Endothelial cell of umbilical vein (primary cell): Measurements from ENCODE around the gene TSPAN5. TPM values are rescaled to one million over a fixed set of nuclear protein-coding genes. Genes with fewer than 3 reads are reported as not detected.

Experiments used
- BruUV-seq: library from RNA; stranded (reverse); fragments of 400-500 nt; replicated peaks from 2 replicates; lab custom pipeline; 2021; lab: Mats Ljungman, UMichigan
- CTCF ChIA-PET: fragments of 300-600, 350-600 bp; sonication (Branson Sonifier 250); formaldehyde crosslinking; loops from one replicate; lab custom pipeline; 2021; ENCODE audit warnings: antibody characterized with exemption, inconsistent platforms; lab: Charles Lee
- POLR2A ChIA-PET: fragments of 300-600, 350-600 bp; sonication (Branson Sonifier 250); formaldehyde crosslinking; loops from one replicate; lab custom pipeline; 2021; ENCODE audit warnings: antibody characterized with exemption, inconsistent platforms; lab: Charles Lee
- DNase-seq: peaks from one replicate; pipeline ENCODE4 v3.0.0-alpha.2; 2011; ENCODE audit warnings: low read depth, low spot score
- FAIRE-seq: peaks from 2 replicates; lab custom pipeline; 2011; peaks lifted over from hg19 to GRCh38; lab: Jason Lieb, UNC
- H2AFZ ChIP-seq: 2 replicates; pipeline ENCODE4 v1.6.0; 2012; ENCODE audit warnings: low read depth, low read length, control low read depth, inconsistent platforms
- H3K27ac ChIP-seq: 2 replicates; pipeline ENCODE4 v1.5.1; 2011; ENCODE audit warnings: low read depth, mild to moderate bottlenecking, control low read depth, low read length, moderate library complexity; ENCODE audit not compliant: insufficient read depth
- H3K27me3 ChIP-seq, 2 experiments: 2 replicates each; pipeline versions ENCODE4 v1.6.0 to v1.6.1; 2011; ENCODE audit warnings: low read length in 2 of 2, mixed read lengths in 1 of 2; ENCODE audit not compliant: control insufficient read depth in 2 of 2, insufficient read depth in 2 of 2
- H3K36me3 ChIP-seq, 2 experiments: 2 replicates in 1 of 2; 3 replicates in 1 of 2; pipeline ENCODE4 v1.5.1; 2011; ENCODE audit warnings: low read length in 2 of 2, mild to moderate bottlenecking in 1 of 2, moderate library complexity in 1 of 2; ENCODE audit not compliant: control insufficient read depth in 2 of 2, insufficient read depth in 2 of 2; ENCODE audit errors: extremely low read depth in 1 of 2
- H3K4me1 ChIP-seq: 3 replicates; pipeline ENCODE4 v1.5.1; 2011; ENCODE audit warnings: mild to moderate bottlenecking, low read length; ENCODE audit not compliant: control insufficient read depth, insufficient read depth; ENCODE audit errors: extremely low read depth
- H3K4me2 ChIP-seq: 2 replicates; pipeline ENCODE4 v1.6.1; 2011; ENCODE audit warnings: low read length, control low read depth, mixed read lengths; ENCODE audit not compliant: insufficient read depth
- H3K4me3 ChIP-seq, 3 experiments: fragments of 200-600 bp in 1 of 3; sonication (generic), shearing (Covaris generic) in 1 of 3; replicated peaks in 1 of 3; 2 replicates each; pipeline ENCODE4 v1.5.1; 2011 to 2016; ENCODE audit warnings: control low read depth in 3 of 3, low read length in 3 of 3, mild to moderate bottlenecking in 2 of 3, inconsistent platforms in 1 of 3, low read depth in 1 of 3, moderate library complexity in 1 of 3; ENCODE audit not compliant: insufficient read depth in 1 of 3
- H3K79me2 ChIP-seq: 2 replicates; pipeline ENCODE4 v1.6.0; 2012; ENCODE audit warnings: low read length, inconsistent platforms; ENCODE audit not compliant: control insufficient read depth, insufficient read depth
- H3K9ac ChIP-seq: replicated peaks from 2 replicates; pipeline ENCODE3; 2011; ENCODE audit warnings: low read length, control low read depth; ENCODE audit not compliant: insufficient read depth; ENCODE audit errors: extremely low read depth
- H3K9me1 ChIP-seq: replicated peaks from 3 replicates; pipeline ENCODE4 v1.6.0; 2011; ENCODE audit warnings: mild to moderate bottlenecking, low read length; ENCODE audit not compliant: control insufficient read depth, insufficient read depth; ENCODE audit errors: extremely low read depth
- H3K9me3 ChIP-seq: replicated peaks from 2 replicates; pipeline ENCODE4 v1.5.1; 2012; ENCODE audit warnings: low read length, inconsistent platforms; ENCODE audit not compliant: control insufficient read depth, insufficient read depth
- H4K20me1 ChIP-seq: replicated peaks from 2 replicates; pipeline ENCODE3; 2011; ENCODE audit warnings: mild to moderate bottlenecking, low read length; ENCODE audit not compliant: control insufficient read depth, insufficient read depth; ENCODE audit errors: extremely low read depth
- EZH2 ChIP-seq: IDR thresholded peaks from 2 replicates; pipeline ENCODE4 v1.6.1; 2012; ENCODE audit warnings: borderline replicate concordance, low read depth, mild to moderate bottlenecking, moderate library complexity, low read length, inconsistent platforms; ENCODE audit not compliant: severe bottlenecking
- FOS ChIP-seq: IDR thresholded peaks from 2 replicates; pipeline ENCODE4 v1.6.1; 2011; ENCODE audit warnings: mild to moderate bottlenecking, low read length, moderate library complexity, borderline replicate concordance; ENCODE audit not compliant: insufficient read depth
- GATA2 ChIP-seq: IDR thresholded peaks from 2 replicates; pipeline ENCODE4 v1.7.0; 2011; ENCODE audit warnings: low read depth, mild to moderate bottlenecking, moderate library complexity, mixed read lengths, low read length; ENCODE audit not compliant: insufficient read length, insufficient read depth
- JUN ChIP-seq: IDR thresholded peaks from 2 replicates; pipeline ENCODE4 v1.6.1; 2011; ENCODE audit warnings: borderline replicate concordance, low read depth; ENCODE audit not compliant: insufficient read length, insufficient read depth
- MYC ChIP-seq: IDR thresholded peaks from one replicate; pipeline ENCODE4 v1.6.1; 2011; ENCODE audit warnings: mild to moderate bottlenecking, low read depth, low read length
- POLR2A ChIP-seq: IDR thresholded peaks from 2 replicates; pipeline ENCODE4 v1.6.1; 2012; ENCODE audit warnings: low read depth, mild to moderate bottlenecking, control low read depth, low read length
- POLR2AphosphoS5 ChIP-seq: IDR thresholded peaks from 2 replicates; pipeline ENCODE4 v1.6.1; 2012; ENCODE audit warnings: low read depth, mild to moderate bottlenecking, control low read depth, low read length, moderate library complexity; ENCODE audit not compliant: insufficient read depth
- dilution Hi-C: fragments of 300-500 bp; cut with MboI; formaldehyde crosslinking; loops from one replicate; pipeline ENCODE4 v1.15.0; 2019; ENCODE audit warnings: low sequenced_read_pairs; ENCODE audit not compliant: extremely low pct_ligation_motif_present
- intact Hi-C: fragments of 100-400 bp; cut with micrococcal nuclease; formaldehyde crosslinking; loops from one replicate; pipeline ENCODE4 v1.10.0; 2022
- polyA plus RNA-seq, 4 experiments: library from polyadenylated mRNA; depleted of rRNA in 3 of 4; stranded (reverse) in 3 of 4; unstranded in 1 of 4; fragments of >200 nt; gene quantifications; 2 replicates each; pipeline versions ENCODE4 v1.2.1 to v1.2.3, GENCODE V29; 2011 to 2012; ENCODE audit warnings: missing spikeins in 1 of 4
- total RNA-seq: library from RNA; stranded (reverse); gene quantifications from 2 replicates; pipeline ENCODE4 v1.2.3, GENCODE V29; 2021
- TF ChIP-seq, protein P1 (sequence below): IDR thresholded peaks from 2 replicates; pipeline ENCODE4 v1.6.1; 2011; ENCODE audit not compliant: insufficient read depth, insufficient read length
- TF ChIP-seq, protein P2 (sequence below), 2 donors: IDR thresholded peaks; 1 replicate in 1 of 2; 2 replicates in 1 of 2; pipeline ENCODE4 v1.5.1; 2011; ENCODE audit warnings: low read length in 2 of 2, mild to moderate bottlenecking in 2 of 2, moderate library complexity in 2 of 2, control low read depth in 1 of 2, inconsistent platforms in 1 of 2, low read depth in 1 of 2; ENCODE audit not compliant: insufficient read depth in 1 of 2; ENCODE audit errors: extremely low read depth in 1 of 2

TSPAN5 gene
- total and polyA plus RNA-seq, 2 donors (not counting 3 experiments of a cell fraction or from before 2014, with no cell fraction given): 45.1 to 50.2 TPM

DNA sequence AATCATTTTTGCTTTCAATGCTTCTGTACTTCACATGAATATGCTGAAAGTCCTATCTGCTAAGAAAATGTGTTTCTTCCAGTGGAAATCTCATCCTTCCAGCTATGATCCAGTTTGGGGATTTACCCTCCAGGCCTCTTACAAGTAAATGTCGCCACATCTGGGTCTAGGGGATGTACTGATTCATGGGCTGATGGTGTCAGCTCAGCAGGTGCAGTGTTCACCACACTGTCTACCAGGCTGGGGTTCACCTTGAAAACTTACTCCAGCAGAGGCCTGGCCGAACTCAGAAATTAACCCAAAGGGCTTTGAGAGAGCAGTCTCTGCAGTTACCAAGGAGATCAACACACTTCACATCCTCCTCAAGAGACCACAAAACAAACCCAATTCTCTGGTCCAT lies 154.3 kb downstream of the TSPAN5 start:
- ChIA-PET POLR2A (no interaction called here), CTCF (no interaction called here)
- FAIRE-seq (no peak), DNase-seq (no peak)
- Histone ChIP-seq H3K27ac (no peak overlapping the region), H3K4me3 (no peak overlapping the region), H2AFZ (no peak overlapping the region), H4K20me1 (no peaks in the 10 kb centered on the region), H3K4me1 (no peaks in the 10 kb centered on the region), H3K9me3 (no peaks in the 10 kb centered on the region), H3K27me3 (no peaks in the 10 kb centered on the region), H3K36me3 (peaks cover 0 to 7% of the 10 kb centered on the region in 2 experiments), H3K9ac (no peak overlapping the region), H3K9me1 (no peaks in the 10 kb centered on the region), H3K4me2 (no peak overlapping the region), H3K79me2 (peaks cover 5% of the 10 kb centered on the region)
- dilution Hi-C loops: no loop called here
- no TSS peak for BruUV-seq
- no peak for TF ChIP-seq POLR2A
- no peak for TF ChIP-seq JUN
- TF ChIP-seq POLR2AphosphoS5: no peak
- no peak for TF ChIP-seq EZH2
- TF ChIP-seq, protein P1, sequence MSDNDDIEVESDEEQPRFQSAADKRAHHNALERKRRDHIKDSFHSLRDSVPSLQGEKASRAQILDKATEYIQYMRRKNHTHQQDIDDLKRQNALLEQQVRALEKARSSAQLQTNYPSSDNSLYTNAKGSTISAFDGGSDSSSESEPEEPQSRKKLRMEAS: no peak
- no peak for TF ChIP-seq GATA2
- TF ChIP-seq, protein P2, sequence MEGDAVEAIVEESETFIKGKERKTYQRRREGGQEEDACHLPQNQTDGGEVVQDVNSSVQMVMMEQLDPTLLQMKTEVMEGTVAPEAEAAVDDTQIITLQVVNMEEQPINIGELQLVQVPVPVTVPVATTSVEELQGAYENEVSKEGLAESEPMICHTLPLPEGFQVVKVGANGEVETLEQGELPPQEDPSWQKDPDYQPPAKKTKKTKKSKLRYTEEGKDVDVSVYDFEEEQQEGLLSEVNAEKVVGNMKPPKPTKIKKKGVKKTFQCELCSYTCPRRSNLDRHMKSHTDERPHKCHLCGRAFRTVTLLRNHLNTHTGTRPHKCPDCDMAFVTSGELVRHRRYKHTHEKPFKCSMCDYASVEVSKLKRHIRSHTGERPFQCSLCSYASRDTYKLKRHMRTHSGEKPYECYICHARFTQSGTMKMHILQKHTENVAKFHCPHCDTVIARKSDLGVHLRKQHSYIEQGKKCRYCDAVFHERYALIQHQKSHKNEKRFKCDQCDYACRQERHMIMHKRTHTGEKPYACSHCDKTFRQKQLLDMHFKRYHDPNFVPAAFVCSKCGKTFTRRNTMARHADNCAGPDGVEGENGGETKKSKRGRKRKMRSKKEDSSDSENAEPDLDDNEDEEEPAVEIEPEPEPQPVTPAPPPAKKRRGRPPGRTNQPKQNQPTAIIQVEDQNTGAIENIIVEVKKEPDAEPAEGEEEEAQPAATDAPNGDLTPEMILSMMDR (IDR thresholded peaks at IDR 0.05; ENCODE audit: extremely low read depth in 1 of 2, insufficient read depth in 1 of 2, low read depth in 1 of 2, low read length in 2 of 2): no peak
- TF ChIP-seq FOS: no peak
- TF ChIP-seq MYC: no peak
- intact Hi-C loops: no loop called here
